Stimulated activated effector memory CD8-positive, alpha-beta T cell treated with anti-CD3 and anti-CD28 coated beads, Interleukin-12 subunit alpha, Interleukin-12 subunit beta, amount 100 ng/mL, for 72 hours (primary cell): ENCODE results near the gene JTB.
A peak's percentile ranks its signal among the peaks of the same experiment; 100 is the strongest.
"Not testable (repeated sequence)": the region's sequence is repeated elsewhere in the genome, so short reads cannot be mapped to it uniquely, and the experiment has no call there.

Source experiments
- ATAC-seq: fragments of 150-1000 bp; cut with Tn5 transposase; 2 replicates; pipeline ENCODE4 v1.10.0; 2021
- DNase-seq, 2 donors: peaks; one replicate each; pipeline ENCODE4 v3.0.0; 2021 to 2022; ENCODE audit warnings: low spot score in 2 of 2
- H3K27ac Mint-ChIP-seq: one replicate; pipeline ENCODE4 v1.8.0; 2022; ENCODE audit warnings: mild to moderate bottlenecking, mixed read lengths
- H3K36me3 Mint-ChIP-seq: one replicate; pipeline ENCODE4 v1.8.0; 2022; ENCODE audit warnings: mild to moderate bottlenecking, mixed read lengths
- H3K4me1 Mint-ChIP-seq: one replicate; pipeline ENCODE4 v1.8.0; 2022; ENCODE audit warnings: mixed read lengths
- H3K4me3 Mint-ChIP-seq: one replicate; pipeline ENCODE4 v1.8.0; 2022; ENCODE audit warnings: mild to moderate bottlenecking, mixed read lengths
- H3K9me3 Mint-ChIP-seq: one replicate; pipeline ENCODE4 v1.8.0; 2022; ENCODE audit warnings: mixed read lengths

The JTB gene

GRCh38 chr1:153985941-153986761, 8.7 kb upstream of the JTB start, which contains the start of gene RAB13:
TSS of gene RAB13 (minus strand) at chr1:153986339. CDS start at chr1:153986236, 103 bp downstream.
- DNase-seq (no peak), ATAC-seq (no peak)
- peaks cover 43% of the 10 kb centered on the region for H3K4me1 Mint-ChIP-seq
- peak within 1 kb of the TSS; percentile 84 for H3K27ac Mint-ChIP-seq
- peak within 1 kb of the TSS; percentile 61 for H3K4me3 Mint-ChIP-seq
- H3K36me3 Mint-ChIP-seq, result peaks cover 19% of the 10 kb centered on the region
- H3K9me3 Mint-ChIP-seq, result no peaks in the 10 kb centered on the region

- Mint-ChIP-seq H3K36me3 (peaks cover 12% of the 10 kb centered on the region), H3K4me3 (peak overlapping the region; percentile 61), H3K9me3 (no peaks in the 10 kb centered on the region), H3K27ac (peak overlapping the region; percentile 84), H3K4me1 (peaks cover 38% of the 10 kb centered on the region)
- ATAC-seq (peak; percentile 71), DNase-seq (no peak)
Observed at GRCh38 chr1:153985341-153985912, 8.0 kb upstream of the JTB start.

- Mint-ChIP-seq H3K4me3 (no peak overlapping the region), H3K36me3 (peaks cover 6% of the 10 kb centered on the region), H3K9me3 (no peaks in the 10 kb centered on the region), H3K27ac (peak overlapping the region; percentile 9), H3K4me1 (peaks cover 29% of the 10 kb centered on the region)
- no peak for ATAC-seq
- no peak for DNase-seq
Observed at GRCh38 chr1:153984123-153984894, 6.8 kb upstream of the JTB start.

- H3K27ac Mint-ChIP-seq, result peak overlapping the region; percentile 62
- not testable (repeated sequence) for DNase-seq, H3K9me3 Mint-ChIP-seq
Observed at GRCh38 chr1:153981735-153982134, 4.3 kb upstream of the JTB start.

GRCh38 chr1:153979091-153979490, 1.6 kb upstream of the JTB start:
- peaks cover 31% of the 10 kb centered on the region for H3K4me1 Mint-ChIP-seq
- H3K36me3 Mint-ChIP-seq, result peaks cover 30% of the 10 kb centered on the region
- not testable (repeated sequence) for H3K27ac Mint-ChIP-seq, H3K9me3 Mint-ChIP-seq, ATAC-seq, DNase-seq
- H3K4me3 Mint-ChIP-seq, result peak overlapping the region; percentile 91

More at GRCh38 chr1:153981735-153982134, 4.3 kb upstream of the JTB start:
- not testable (repeated sequence) for H3K4me3 Mint-ChIP-seq, ATAC-seq, H3K36me3 Mint-ChIP-seq
- peaks cover 36% of the 10 kb centered on the region for H3K4me1 Mint-ChIP-seq

- H3K36me3 Mint-ChIP-seq, result peaks cover 37% of the 10 kb centered on the region
- peak overlapping the region; percentile 91 for H3K4me3 Mint-ChIP-seq
- H3K9me3 Mint-ChIP-seq, result no peaks in the 10 kb centered on the region
- DNase-seq, result no peak
- H3K4me1 Mint-ChIP-seq, result peaks cover 38% of the 10 kb centered on the region
- no peak for ATAC-seq
- H3K27ac Mint-ChIP-seq, result peak overlapping the region; percentile 91
Observed at GRCh38 chr1:153978274-153978909, 918 bp upstream of the JTB start.

- ATAC-seq (no peak), DNase-seq (no peak)
- peak overlapping the region; percentile 91 for H3K27ac Mint-ChIP-seq
- peak overlapping the region; percentile 91 for H3K4me3 Mint-ChIP-seq
- no peaks in the 10 kb centered on the region for H3K9me3 Mint-ChIP-seq
- peaks cover 53% of the 10 kb centered on the region for H3K36me3 Mint-ChIP-seq
- peaks cover 53% of the 10 kb centered on the region for H3K4me1 Mint-ChIP-seq
Observed at GRCh38 chr1:153976819-153977249, 640 bp downstream of the JTB start.

- Mint-ChIP-seq H3K9me3 (no peaks in the 10 kb centered on the region), H3K36me3 (peaks cover 53% of the 10 kb centered on the region), H3K27ac (peak overlapping the region; percentile 79), H3K4me1 (peaks cover 61% of the 10 kb centered on the region), H3K4me3 (no peak overlapping the region)
- no peak for ATAC-seq
- DNase-seq, result no peak
Observed at GRCh38 chr1:153973525-153973924, 3.9 kb downstream of the JTB start.

- no peak for DNase-seq
- Mint-ChIP-seq H3K27ac (peak overlapping the region; percentile 79), H3K36me3 (peaks cover 53% of the 10 kb centered on the region), H3K4me1 (peaks cover 61% of the 10 kb centered on the region), H3K4me3 (no peak overlapping the region), H3K9me3 (no peaks in the 10 kb centered on the region)
- ATAC-seq, result no peak
Observed at GRCh38 chr1:153973071-153973470, 4.4 kb downstream of the JTB start.

GRCh38 chr1:153970346-153970745, 7.1 kb downstream of the JTB start:
- DNase-seq (no peak), ATAC-seq (no peak)
- H3K4me3 Mint-ChIP-seq, result no peak overlapping the region
- no peaks in the 10 kb centered on the region for H3K9me3 Mint-ChIP-seq
- H3K27ac Mint-ChIP-seq, result no peak overlapping the region
- H3K36me3 Mint-ChIP-seq, result peaks cover 48% of the 10 kb centered on the region
- peaks cover 64% of the 10 kb centered on the region for H3K4me1 Mint-ChIP-seq

GRCh38 chr1:153968972-153969371, 8.5 kb downstream of the JTB start:
- ATAC-seq, result no peak
- Mint-ChIP-seq H3K36me3 (peaks cover 39% of the 10 kb centered on the region), H3K27ac (peak overlapping the region; percentile 97), H3K4me1 (peaks cover 65% of the 10 kb centered on the region), H3K9me3 (no peaks in the 10 kb centered on the region), H3K4me3 (peak overlapping the region; percentile 95)
- no peak for DNase-seq

GRCh38 chr1:153968408-153968807, 9.1 kb downstream of the JTB start:
- Mint-ChIP-seq H3K27ac (peak overlapping the region; percentile 97), H3K36me3 (peaks cover 37% of the 10 kb centered on the region), H3K4me3 (peak overlapping the region; percentile 95), H3K4me1 (peaks cover 65% of the 10 kb centered on the region), H3K9me3 (no peaks in the 10 kb centered on the region)
- ATAC-seq (no peak), DNase-seq (no peak)

GRCh38 chr1:153968000-153968363, 9.5 kb downstream of the JTB start:
- H3K27ac Mint-ChIP-seq, result peak overlapping the region; percentile 97
- ATAC-seq (no peak), DNase-seq (no peak)
- peaks cover 63% of the 10 kb centered on the region for H3K4me1 Mint-ChIP-seq
- peaks cover 33% of the 10 kb centered on the region for H3K36me3 Mint-ChIP-seq
- H3K4me3 Mint-ChIP-seq, result peak overlapping the region; percentile 95
- no peaks in the 10 kb centered on the region for H3K9me3 Mint-ChIP-seq

GRCh38 chr1:153967107-153967999, 10.1 kb downstream of the JTB start, which contains the start of gene CREB3L4:
TSS of gene CREB3L4 (plus strand) at chr1:153967902. CDS start at chr1:153968526, 624 bp downstream.
- Mint-ChIP-seq H3K27ac (peak within 1 kb of the TSS; percentile 97), H3K4me1 (peaks cover 62% of the 10 kb centered on the region), H3K9me3 (no peaks in the 10 kb centered on the region), H3K36me3 (peaks cover 26% of the 10 kb centered on the region), H3K4me3 (peak within 1 kb of the TSS; percentile 95)
- DNase-seq, result peak; percentile 59 to 87
- peak; percentile 89 for ATAC-seq
